H9 (cell line): ENCODE measurements around the gene RAD23B. TPM values are rescaled to one million over a fixed set of nuclear protein-coding genes. Genes with fewer than 3 reads are reported as not detected.

Source experiments
- DNase-seq: peaks from one replicate; pipeline ENCODE4 v3.0.0-alpha.2; 2017
- H2AFZ ChIP-seq: one replicate; pipeline ENCODE4 v1.6.1; 2013; ENCODE audit warnings: mild to moderate bottlenecking, low read length, control low read depth, moderate library complexity
- H2AK5ac ChIP-seq: 2 replicates; pipeline ENCODE4 v1.6.1; 2013; ENCODE audit warnings: low read length, control low read depth, mixed read lengths; ENCODE audit not compliant: insufficient read length
- H2BK120ac ChIP-seq: one replicate; pipeline ENCODE4 v1.6.1; 2013; ENCODE audit warnings: low read depth, mild to moderate bottlenecking, low read length, control low read depth, inconsistent platforms; ENCODE audit not compliant: poor library complexity, severe bottlenecking
- H2BK12ac ChIP-seq: 2 replicates; pipeline ENCODE4 v1.6.1; 2013; ENCODE audit warnings: low read length, control low read depth, mixed read lengths, low read depth; ENCODE audit not compliant: insufficient read length
- H2BK15ac ChIP-seq: 2 replicates; pipeline ENCODE4 v1.6.1; 2013; ENCODE audit warnings: low read depth, low read length, control low read depth
- H2BK20ac ChIP-seq: one replicate; pipeline ENCODE4 v1.6.1; 2013; ENCODE audit warnings: low read depth, mild to moderate bottlenecking, low read length, control low read depth, inconsistent platforms; ENCODE audit not compliant: poor library complexity, severe bottlenecking
- H2BK5ac ChIP-seq: 2 replicates; pipeline ENCODE4 v1.6.1; 2013; ENCODE audit warnings: low read length, control low read depth, mixed read lengths; ENCODE audit not compliant: insufficient read length
- H3K14ac ChIP-seq: 2 replicates; pipeline ENCODE4 v1.6.1; 2013; ENCODE audit warnings: low read length, control low read depth; ENCODE audit not compliant: insufficient read depth
- H3K18ac ChIP-seq: 2 replicates; pipeline ENCODE4 v1.6.1; 2013; ENCODE audit warnings: low read depth, mild to moderate bottlenecking, mixed read lengths, low read length, control low read depth; ENCODE audit not compliant: insufficient read length
- H3K23ac ChIP-seq: 2 replicates; pipeline ENCODE4 v1.6.1; 2013; ENCODE audit warnings: low read length, control low read depth, mixed read lengths, low read depth; ENCODE audit not compliant: insufficient read length
- H3K23me2 ChIP-seq: 2 replicates; pipeline ENCODE4 v1.6.1; 2013; ENCODE audit warnings: low read depth, mild to moderate bottlenecking, mixed read lengths, low read length, control low read depth; ENCODE audit not compliant: insufficient read length, poor library complexity, severe bottlenecking
- H3K27ac ChIP-seq: 2 replicates; pipeline ENCODE4 v1.5.1; 2013; ENCODE audit warnings: low read length, control low read depth, mixed read lengths, low read depth; ENCODE audit not compliant: insufficient read length
- H3K27me3 ChIP-seq: 2 replicates; pipeline ENCODE4 v1.6.1; 2013; ENCODE audit warnings: low read length, control low read depth, inconsistent platforms; ENCODE audit not compliant: insufficient read depth
- H3K4ac ChIP-seq: 2 replicates; pipeline ENCODE4 v1.6.1; 2013; ENCODE audit warnings: low read depth, mild to moderate bottlenecking, control low read depth, inconsistent platforms, low read length, moderate library complexity
- H3K4me1 ChIP-seq: 2 replicates; pipeline ENCODE4 v1.6.1; 2013; ENCODE audit warnings: low read length, control low read depth, inconsistent platforms; ENCODE audit not compliant: insufficient read depth
- H3K4me2 ChIP-seq: 2 replicates; pipeline ENCODE4 v1.6.1; 2013; ENCODE audit warnings: low read length, control low read depth, mixed read lengths; ENCODE audit not compliant: insufficient read length, insufficient read depth
- H3K56ac ChIP-seq: 2 replicates; pipeline ENCODE4 v1.6.1; 2013; ENCODE audit warnings: low read depth, mild to moderate bottlenecking, mixed read lengths, low read length, control low read depth; ENCODE audit not compliant: insufficient read length
- H3K79me1 ChIP-seq: 2 replicates; pipeline ENCODE4 v1.6.1; 2013; ENCODE audit warnings: low read depth, mild to moderate bottlenecking, moderate library complexity, low read length, control low read depth, inconsistent platforms; ENCODE audit not compliant: insufficient read depth, poor library complexity, severe bottlenecking
- H3K79me2 ChIP-seq: 2 replicates; pipeline ENCODE4 v1.6.1; 2013; ENCODE audit warnings: low read length, control low read depth, inconsistent platforms; ENCODE audit not compliant: insufficient read depth
- H3K9ac ChIP-seq: 2 replicates; pipeline ENCODE4 v1.6.1; 2013; ENCODE audit warnings: low read length, control low read depth, mixed read lengths; ENCODE audit not compliant: insufficient read length; ENCODE audit errors: extremely low read depth
- H3K9me3 ChIP-seq: one replicate; pipeline ENCODE4 v1.6.1; 2013; ENCODE audit warnings: low read depth, low read length, inconsistent platforms; ENCODE audit not compliant: control insufficient read depth
- H3T11ph ChIP-seq: one replicate; pipeline ENCODE4 v1.6.1; 2013; ENCODE audit warnings: mild to moderate bottlenecking, low read length, control low read depth, inconsistent platforms
- H4K20me1 ChIP-seq: one replicate; pipeline ENCODE4 v1.6.1; 2013; ENCODE audit not compliant: control insufficient read depth, insufficient read length, insufficient read depth
- H4K5ac ChIP-seq: 2 replicates; pipeline ENCODE4 v1.6.1; 2013; ENCODE audit warnings: low read depth, mild to moderate bottlenecking, mixed read lengths, low read length, control low read depth; ENCODE audit not compliant: insufficient read length
- H4K8ac ChIP-seq: replicated peaks from 2 replicates; pipeline ENCODE4 v1.6.1; 2013; ENCODE audit warnings: low read length, control low read depth, mixed read lengths, low read depth; ENCODE audit not compliant: insufficient read length
- H4K91ac ChIP-seq: 2 replicates; pipeline ENCODE4 v1.6.1; 2013; ENCODE audit warnings: low read depth, mild to moderate bottlenecking, moderate library complexity, mixed read lengths, low read length, control low read depth; ENCODE audit not compliant: insufficient read length
- H3K27ac Mint-ChIP-seq, 3 experiments: 2 replicates in 2 of 3; 3 replicates in 1 of 3; pipeline ENCODE4 v1.8.0; 2020 to 2021; ENCODE audit warnings: mixed read lengths in 3 of 3, mild to moderate bottlenecking in 1 of 3, moderate library complexity in 1 of 3
- H3K27me3 Mint-ChIP-seq: 2 replicates; pipeline ENCODE4 v1.8.0; 2021; ENCODE audit warnings: low read depth, mild to moderate bottlenecking, moderate library complexity, mixed read lengths
- H3K36me3 Mint-ChIP-seq, 3 experiments: 2 replicates in 2 of 3; 3 replicates in 1 of 3; pipeline ENCODE4 v1.8.0; 2020 to 2021; ENCODE audit warnings: low read depth in 3 of 3, mixed read lengths in 3 of 3; ENCODE audit not compliant: insufficient read depth in 1 of 3
- H3K4me1 Mint-ChIP-seq, 2 experiments: 2 replicates each; pipeline ENCODE4 v1.8.0; 2020; ENCODE audit warnings: mixed read lengths in 2 of 2
- H3K4me3 Mint-ChIP-seq, 2 experiments: 2 replicates in 1 of 2; 3 replicates in 1 of 2; pipeline ENCODE4 v1.8.0; 2020 to 2021; ENCODE audit warnings: mild to moderate bottlenecking in 2 of 2, mixed read lengths in 2 of 2, moderate library complexity in 1 of 2
- H3K9me3 Mint-ChIP-seq, 2 experiments: 2 replicates in 1 of 2; 3 replicates in 1 of 2; pipeline ENCODE4 v1.8.0; 2020; ENCODE audit warnings: mild to moderate bottlenecking in 2 of 2, mixed read lengths in 2 of 2, moderate library complexity in 1 of 2
- CTCF ChIP-seq: fragments of 200-600 bp; sonication (generic); conservative IDR thresholded peaks from 3 replicates; pipeline ENCODE4 v1.8.0; 2021; ENCODE audit warnings: antibody characterized with exemption, mild to moderate bottlenecking
- WGBS: extraction: QIAGEN DNeasy Blood & Tissue Kit; methylation state at CpG from one replicate; pipeline ENCODE4 v1.1.7; 2013; ENCODE audit warnings: missing lambda C conversion rate, low lambda C conversion rate, mixed read lengths; ENCODE audit not compliant: insufficient read length; ENCODE audit errors: extremely low coverage; 5-methylcytosine and 5-hydroxymethylcytosine counted together
- total RNA-seq: library from RNA; stranded (reverse); gene quantifications from 2 replicates; pipeline ENCODE4 v1.2.1, GENCODE V29; 2021

The RAD23B gene
- total RNA-seq, 1 experiment from 2014 or later, result 154 TPM

- Histone ChIP-seq H3K4me1 (no peaks in the 10 kb centered on the region), H2BK5ac (no peak overlapping the region), H3T11ph (no peak overlapping the region), H3K4me2 (no peak overlapping the region), H3K23me2 (no peaks in the 10 kb centered on the region), H3K79me2 (peaks cover 11% of the 10 kb centered on the region), H2BK20ac (no peak overlapping the region), H2AFZ (no peak overlapping the region), H3K27ac (no peak overlapping the region), H4K20me1 (no peaks in the 10 kb centered on the region), H2BK12ac (no peak overlapping the region), H3K56ac (no peak overlapping the region), H3K14ac (no peak overlapping the region), H3K18ac (no peak overlapping the region), H3K23ac (no peak overlapping the region), H3K9ac (no peak overlapping the region), H4K91ac (no peak overlapping the region), H4K5ac (no peak overlapping the region), H2BK15ac (no peak overlapping the region), H3K79me1 (peaks cover 14% of the 10 kb centered on the region), H4K8ac (no peak overlapping the region), H2AK5ac (no peak overlapping the region), H2BK120ac (no peak overlapping the region), H3K9me3 (no peaks in the 10 kb centered on the region), H3K4ac (no peak overlapping the region), H3K27me3 (no peaks in the 10 kb centered on the region)
- WGBS, result no CpG with 5 or more reads among the region's 1 CpG
- Mint-ChIP-seq H3K4me1 (peaks cover 3% of the 10 kb centered on the region in 2 experiments; a peak in 2 of 4 replicates), H3K36me3 (peaks cover 33 to 85% (median 79%) of the 10 kb centered on the region in 3 experiments; a peak in 6 of 7 replicates), H3K27ac (no peak overlapping the region), H3K9me3 (no peaks in the 10 kb centered on the region), H3K4me3 (no peak overlapping the region), H3K27me3 (no peaks in the 10 kb centered on the region)
- DNase-seq, result no peak
- no peak for TF ChIP-seq CTCF
Observed at GRCh38 chr9:107308461-107308860, 25.4 kb downstream of the RAD23B start.
